GM23248 (cell line): ENCODE measurements around the gene OR11H12. TPM values are rescaled to one million over a fixed set of nuclear protein-coding genes. Genes with fewer than 3 reads are reported as not detected.
"Not testable (repeated sequence)": the region's sequence is repeated elsewhere in the genome, so short reads cannot be mapped to it uniquely, and the experiment has no call there.

ENCODE experiments used
- DNase-seq: peaks from one replicate; pipeline ENCODE4 v3.0.0-alpha.2; 2015
- H2AFZ ChIP-seq: fragments of 200-600 bp; sonication (generic); 2 replicates; pipeline ENCODE4 v1.6.1; 2016; ENCODE audit warnings: antibody characterized with exemption
- H3F3A ChIP-seq: fragments of 200-600 bp; sonication (generic); 2 replicates; pipeline ENCODE4 v1.6.1; 2016; ENCODE audit warnings: mild to moderate bottlenecking, antibody characterized with exemption, mixed run types; ENCODE audit not compliant: insufficient read depth
- H3K27ac ChIP-seq: fragments of 200-600 bp; sonication (generic); 2 replicates; pipeline ENCODE4 v1.5.1; 2016; ENCODE audit warnings: mild to moderate bottlenecking
- H3K27me3 ChIP-seq: fragments of 200-600 bp; sonication (generic); replicated peaks from 2 replicates; pipeline ENCODE4 v1.6.1; 2016; ENCODE audit warnings: mild to moderate bottlenecking; ENCODE audit not compliant: insufficient read depth
- H3K36me3 ChIP-seq: fragments of 200-600 bp; sonication (generic); 2 replicates; pipeline ENCODE4 v1.6.1; 2016; ENCODE audit warnings: low read depth, mild to moderate bottlenecking
- H3K4me1 ChIP-seq: fragments of 200-600 bp; sonication (generic); 2 replicates; pipeline ENCODE4 v1.6.1; 2016; ENCODE audit warnings: mild to moderate bottlenecking; ENCODE audit not compliant: insufficient read depth
- H3K4me2 ChIP-seq: fragments of 200-600 bp; sonication (generic); one replicate; pipeline ENCODE4 v1.6.1; 2016; ENCODE audit warnings: mild to moderate bottlenecking; ENCODE audit not compliant: unreplicated experiment
- H3K4me3 ChIP-seq: fragments of 200-600 bp; sonication (generic); 2 replicates; pipeline ENCODE4 v1.5.1; 2016; ENCODE audit warnings: mild to moderate bottlenecking
- H3K79me2 ChIP-seq: fragments of 200-600 bp; sonication (generic); 2 replicates; pipeline ENCODE4 v1.6.1; 2016; ENCODE audit warnings: mild to moderate bottlenecking; ENCODE audit not compliant: insufficient read depth
- H3K9ac ChIP-seq: fragments of 200-600 bp; sonication (generic); 2 replicates; pipeline ENCODE4 v1.6.1; 2016; ENCODE audit warnings: mild to moderate bottlenecking
- H3K9me2 ChIP-seq: fragments of 200-600 bp; sonication (generic); 2 replicates; pipeline ENCODE4 v1.6.1; 2016; ENCODE audit warnings: mixed run types, mild to moderate bottlenecking, moderate library complexity; ENCODE audit not compliant: insufficient read depth
- H3K9me3 ChIP-seq: fragments of 200-600 bp; sonication (generic); one replicate; pipeline ENCODE4 v1.6.1; 2017; ENCODE audit warnings: low read depth
- H4K20me1 ChIP-seq: fragments of 200-600 bp; sonication (generic); 2 replicates; pipeline ENCODE4 v1.6.0; 2016; ENCODE audit not compliant: insufficient read depth
- WGBS, 2 experiments: methylation state at CpG; one replicate each; pipeline ENCODE4 v1.1.6; 2015 to 2017; ENCODE audit warnings: low lambda C conversion rate in 2 of 2, low coverage in 1 of 2; ENCODE audit errors: missing lambda C conversion rate in 2 of 2; 5-methylcytosine and 5-hydroxymethylcytosine counted together
- in situ Hi-C: fragments of 300-500 bp; cut with MboI; formaldehyde crosslinking; loops from 2 replicates; pipeline ENCODE4 v1.15.0; 2020
- polyA plus RNA-seq: library from polyadenylated mRNA; unstranded; fragments of >200 nt; fragmentation: Nextera tagmentation; extraction: Ambion mirVana; gene quantifications from 2 replicates; pipeline ENCODE4 v1.2.1, GENCODE V29; 2016
- total RNA-seq: library from RNA; depleted of rRNA; stranded (reverse); fragments of >200 nt; shearing (Covaris generic); gene quantifications from 2 replicates; pipeline ENCODE4 v1.2.3, GENCODE V29; 2014; rRNA removed

Gene OR11H12, protein sequence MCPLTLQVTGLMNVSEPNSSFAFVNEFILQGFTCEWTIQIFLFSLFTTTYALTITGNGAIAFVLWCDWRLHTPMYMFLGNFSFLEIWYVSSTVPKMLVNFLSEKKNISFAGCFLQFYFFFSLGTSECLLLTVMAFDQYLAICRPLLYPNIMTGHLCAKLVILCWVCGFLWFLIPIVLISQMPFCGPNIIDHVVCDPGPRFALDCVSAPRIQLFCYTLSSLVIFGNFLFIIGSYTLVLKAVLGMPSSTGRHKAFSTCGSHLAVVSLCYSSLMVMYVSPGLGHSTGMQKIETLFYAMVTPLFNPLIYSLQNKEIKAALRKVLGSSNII
- total RNA-seq (not detected in 2 replicates), polyA plus RNA-seq (not detected in 2 replicates)

DNA sequence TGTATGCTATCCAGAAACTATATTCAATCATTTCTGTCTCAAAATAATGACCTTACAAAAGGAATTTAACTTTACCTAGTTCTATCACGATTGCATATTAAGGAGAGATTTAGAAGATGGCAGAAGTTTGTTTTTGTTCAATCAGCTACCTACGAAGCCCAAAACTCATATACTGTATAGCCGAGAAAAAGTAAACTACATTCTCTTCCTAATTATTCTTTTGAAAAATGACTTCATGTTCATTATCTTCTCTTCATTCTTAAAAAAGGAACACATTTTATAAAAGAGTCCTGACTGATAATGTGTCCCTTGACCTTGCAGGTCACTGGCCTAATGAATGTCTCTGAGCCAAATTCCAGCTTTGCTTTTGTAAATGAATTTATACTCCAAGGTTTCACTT, at the start of gene OR11H12:
Gene OR11H12 (plus strand): TSS at position 301 of the 400 bp plus-strand sequence. CDS start 0 bp downstream, at position 301.
- H3K9me3 ChIP-seq, H3K27ac ChIP-seq, in situ Hi-C loops, H3K79me2 ChIP-seq, H3K9me2 ChIP-seq, H4K20me1 ChIP-seq, H3K36me3 ChIP-seq, H3K4me2 ChIP-seq, H3K4me1 ChIP-seq, H2AFZ ChIP-seq, H3K9ac ChIP-seq, H3K4me3 ChIP-seq, H3K27me3 ChIP-seq, DNase-seq, H3F3A ChIP-seq: not testable (repeated sequence)
- WGBS, 2 experiments, result no CpG with 5 or more reads among the region's 3 CpGs

DNA sequence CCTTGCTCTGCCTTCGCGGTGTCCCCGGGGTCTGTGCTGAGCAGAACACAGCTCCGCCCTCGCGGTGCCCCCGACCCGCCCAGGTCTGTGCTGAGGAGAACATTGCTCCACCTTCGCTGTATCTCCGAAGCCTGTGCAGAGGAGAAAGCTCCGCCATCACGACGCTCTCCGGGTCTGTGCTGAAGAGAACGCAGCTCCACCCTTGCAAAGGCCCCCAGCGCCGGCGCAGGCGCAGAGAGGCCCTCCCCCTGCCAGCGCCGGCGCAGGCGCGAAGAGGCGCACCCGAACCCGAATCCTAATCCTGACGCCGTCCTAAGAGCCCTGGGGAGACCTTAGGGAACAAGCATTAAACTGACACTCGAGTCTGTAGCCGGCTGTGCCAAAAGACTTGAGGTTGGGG, 18.0 kb upstream of the OR11H12 start:
- H3K9me3 ChIP-seq, H3K27me3 ChIP-seq, H4K20me1 ChIP-seq, H2AFZ ChIP-seq, H3K4me1 ChIP-seq, H3K4me3 ChIP-seq, in situ Hi-C loops, H3K36me3 ChIP-seq, H3K79me2 ChIP-seq, H3K27ac ChIP-seq, H3F3A ChIP-seq, DNase-seq, H3K9me2 ChIP-seq, H3K9ac ChIP-seq, H3K4me2 ChIP-seq: not testable (repeated sequence)
- 45 to 51% methylated on average over 10 to 21 of the region's 31 CpGs for WGBS, 2 experiments

- H3K4me3 ChIP-seq, H3K79me2 ChIP-seq, H3K9me3 ChIP-seq, H3K27ac ChIP-seq, H3K9me2 ChIP-seq, H3K36me3 ChIP-seq, H3K4me2 ChIP-seq, in situ Hi-C loops, H3K9ac ChIP-seq, DNase-seq, H3K27me3 ChIP-seq, H4K20me1 ChIP-seq, H3F3A ChIP-seq, H3K4me1 ChIP-seq, H2AFZ ChIP-seq: not testable (repeated sequence)
- 52 to 63% methylated on average over 11 to 13 of the region's 32 CpGs for WGBS, 2 experiments
Observed at GRCh38 chr14:18626610-18627213, 25.8 kb downstream of the OR11H12 start.

GRCh38 chr14:18636066-18636465, 35.1 kb downstream of the OR11H12 start:
- DNase-seq, in situ Hi-C loops, H3F3A ChIP-seq, H3K4me2 ChIP-seq, H3K9me2 ChIP-seq, H3K79me2 ChIP-seq, H3K27me3 ChIP-seq, H3K36me3 ChIP-seq, H3K4me1 ChIP-seq, H3K9ac ChIP-seq, H2AFZ ChIP-seq, H3K4me3 ChIP-seq, H3K27ac ChIP-seq, H3K9me3 ChIP-seq, H4K20me1 ChIP-seq: not testable (repeated sequence)
- 9 to 24% methylated on average over 1 to 3 of the region's 11 CpGs for WGBS, 2 experiments

GRCh38 chr14:18638032-18638431, 37.1 kb downstream of the OR11H12 start:
- H3K4me1 ChIP-seq, H3K27me3 ChIP-seq, H3K9me3 ChIP-seq, H3F3A ChIP-seq, H3K4me3 ChIP-seq, H3K27ac ChIP-seq, H3K36me3 ChIP-seq, in situ Hi-C loops, DNase-seq, H3K79me2 ChIP-seq, H4K20me1 ChIP-seq, H3K4me2 ChIP-seq, H2AFZ ChIP-seq, H3K9ac ChIP-seq, H3K9me2 ChIP-seq: not testable (repeated sequence)

- not testable (repeated sequence) for H3K4me3 ChIP-seq, H3K9ac ChIP-seq
- 0 to 2% methylated on average over 3 of the region's 4 CpGs for WGBS, 2 experiments
Observed at GRCh38 chr14:18638785-18639184, 37.9 kb downstream of the OR11H12 start.

GRCh38 chr14:18646075-18646730, 45.3 kb downstream of the OR11H12 start:
- H3K9ac ChIP-seq, in situ Hi-C loops, H3K27ac ChIP-seq, H3K9me3 ChIP-seq, H3K4me1 ChIP-seq, H3K4me3 ChIP-seq, H3K4me2 ChIP-seq, H3F3A ChIP-seq, H4K20me1 ChIP-seq, H2AFZ ChIP-seq, H3K9me2 ChIP-seq, DNase-seq, H3K36me3 ChIP-seq, H3K27me3 ChIP-seq, H3K79me2 ChIP-seq: not testable (repeated sequence)
- WGBS, 2 experiments, result 43 to 47% methylated on average over 7 to 22 of the region's 45 CpGs

More at GRCh38 chr14:18638785-18639184, 37.9 kb downstream of the OR11H12 start:
- H4K20me1 ChIP-seq, H3K9me2 ChIP-seq, H3K27me3 ChIP-seq, H3K4me1 ChIP-seq, in situ Hi-C loops, H3F3A ChIP-seq, H3K36me3 ChIP-seq, H2AFZ ChIP-seq, H3K79me2 ChIP-seq, DNase-seq, H3K4me2 ChIP-seq, H3K27ac ChIP-seq, H3K9me3 ChIP-seq: not testable (repeated sequence)
